Measurements from ENCODE around the gene ENDOU. TPM values are rescaled to one million over a fixed set of nuclear protein-coding genes. Genes with fewer than 3 reads are reported as not detected.
"Not testable (repeated sequence)": the region's sequence is repeated elsewhere in the genome, so short reads cannot be mapped to it uniquely, and the experiment has no call there.

Gene ENDOU
- total RNA-seq, 1 experiment from 2014 or later, result not detected

DNA sequence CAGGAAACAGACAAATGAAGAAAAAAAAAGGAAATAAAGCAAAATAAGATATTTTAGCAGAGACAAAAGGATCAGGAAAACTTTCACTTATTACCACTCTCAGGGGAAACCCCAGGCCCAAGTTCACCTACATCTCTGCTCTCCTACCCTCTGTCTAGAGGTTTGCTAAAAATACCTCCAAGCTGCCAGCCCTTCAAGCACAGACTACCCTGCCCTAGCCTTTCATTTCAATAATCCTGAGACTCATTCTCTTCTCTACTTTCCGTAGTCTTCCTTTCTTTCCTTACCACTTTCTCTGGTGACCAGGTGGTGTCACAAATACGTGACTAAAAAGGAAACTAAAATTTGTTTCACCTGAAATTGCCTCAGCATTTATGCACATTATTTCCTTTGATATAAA is 53.2 kb downstream of the ENDOU start:
- intact Hi-C loops (cut with micrococcal nuclease), result no loop called here
- POLR2A ChIA-PET, result no interaction called here

DNA sequence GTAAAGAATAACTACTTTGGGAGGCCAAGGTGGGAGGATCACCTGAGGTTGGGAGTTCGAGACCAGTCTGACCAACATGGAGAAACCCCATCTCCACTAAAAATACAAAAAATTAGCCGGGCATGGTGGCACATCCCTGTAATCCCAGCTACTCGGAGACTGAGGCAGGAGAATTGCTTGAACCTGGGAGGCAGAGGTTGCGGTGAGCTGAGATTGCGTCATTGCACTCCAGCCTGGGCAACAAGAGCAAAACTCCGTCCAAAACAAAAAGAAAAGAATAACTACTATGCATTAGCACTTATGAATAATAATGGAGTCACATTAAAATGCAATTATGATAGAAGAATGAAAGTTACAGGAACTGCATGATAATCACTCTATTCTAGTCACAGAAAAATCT is 57.4 kb downstream of the ENDOU start:
- H3K4me2 ChIP-seq (ENCODE audit: low read length); POLR2A ChIA-PET; H2AFZ ChIP-seq (ENCODE audit: low read depth, low read length, poor library complexity, severe bottlenecking); H3K27me3 ChIP-seq (ENCODE audit: insufficient read depth, low read length); H3K79me2 ChIP-seq (ENCODE audit: insufficient read depth, low read length); DNase-seq (ENCODE audit: low read depth, low spot score); H3K9me2 ChIP-seq (ENCODE audit: insufficient read depth); H3K4me3 ChIP-seq (replicated peaks in 1 of 2; ENCODE audit: low read depth in 1 of 2, low read length in 2 of 2); RAD21 ChIA-PET (ENCODE audit: low non-redundant PET in 1 of 2, low total read pairs in 2 of 2, uncharacterized antibody in 2 of 2, unreplicated experiment in 2 of 2); H3K4me1 ChIP-seq (ENCODE audit: control insufficient read depth in 1 of 2, insufficient read depth in 2 of 2, low read length in 2 of 2); H3K9ac ChIP-seq (ENCODE audit: low read length); intact Hi-C loops (cut with micrococcal nuclease); H4K20me1 ChIP-seq (ENCODE audit: insufficient read depth); H3K9me3 ChIP-seq (ENCODE audit: control insufficient read depth in 1 of 2, insufficient read depth in 1 of 2, low read depth in 1 of 2, low read length in 2 of 2); BruUV-seq (replicated peaks); ATAC-seq; H3K27ac ChIP-seq (ENCODE audit: low read depth, low read length): not testable (repeated sequence)
- CTCF ChIA-PET, result interaction anchor here (1.7 kb wide), 1 partner anchor 31 kb away, joined by 5 read pairs; no protein-coding TSS in a partner anchor
- H3K36me3 ChIP-seq (ENCODE audit: control insufficient read depth in 1 of 2, insufficient read depth in 2 of 2, low read length in 2 of 2), result peaks cover 16 to 34% of the 10 kb centered on the region in 2 experiments; a peak in 3 of 4 replicates

More for the DNA sequence above, 53.2 kb downstream of the ENDOU start:
- Histone ChIP-seq H4K20me1 (ENCODE audit: insufficient read depth) (no peaks in the 10 kb centered on the region), H3K36me3 (ENCODE audit: control insufficient read depth in 1 of 2, insufficient read depth in 2 of 2, low read length in 2 of 2) (peaks cover 15 to 22% of the 10 kb centered on the region in 2 experiments; a peak in 3 of 4 replicates), H3K27me3 (ENCODE audit: insufficient read depth, low read length) (no peaks in the 10 kb centered on the region), H3K4me1 (ENCODE audit: control insufficient read depth in 1 of 2, insufficient read depth in 2 of 2, low read length in 2 of 2) (no peaks in the 10 kb centered on the region), H3K4me2 (ENCODE audit: low read length) (no peak overlapping the region), H3K27ac (ENCODE audit: low read depth, low read length) (no peak overlapping the region), H3K4me3 (replicated peaks in 1 of 2; ENCODE audit: low read depth in 1 of 2, low read length in 2 of 2) (no peak overlapping the region), H3K9ac (ENCODE audit: low read length) (no peak overlapping the region), H3K79me2 (ENCODE audit: insufficient read depth, low read length) (no peaks in the 10 kb centered on the region), H3K9me3 (ENCODE audit: control insufficient read depth in 1 of 2, insufficient read depth in 1 of 2, low read depth in 1 of 2, low read length in 2 of 2) (no peaks in the 10 kb centered on the region), H3K9me2 (ENCODE audit: insufficient read depth) (no peaks in the 10 kb centered on the region), H2AFZ (ENCODE audit: low read depth, low read length, poor library complexity, severe bottlenecking) (no peak overlapping the region)
- ATAC-seq, result no peak
- no peak for DNase-seq (ENCODE audit: low read depth, low spot score)
- ChIA-PET CTCF (no interaction called here), RAD21 (ENCODE audit: low non-redundant PET in 1 of 2, low total read pairs in 2 of 2, uncharacterized antibody in 2 of 2, unreplicated experiment in 2 of 2) (no interaction called here)
- TF ChIP-seq EZH2phosphoT487 (IDR thresholded peaks at IDR 0.05; ENCODE audit: borderline replicate concordance) (no peak), SP1 (IDR thresholded peaks at IDR 0.05; ENCODE audit: low read depth) (no peak), EGR1 (IDR thresholded peaks at IDR 0.05; ENCODE audit: low read depth) (no peak), CBX3 (IDR thresholded peaks at IDR 0.05; ENCODE audit: low read depth) (no peak), TCF7L2 (IDR thresholded peaks at IDR 0.05; ENCODE audit: borderline replicate concordance, extremely low read depth, insufficient read depth, insufficient read length) (no peak), ELF1 (IDR thresholded peaks at IDR 0.05; ENCODE audit: borderline replicate concordance, low read depth) (no peak), SRF (IDR thresholded peaks at IDR 0.05; ENCODE audit: low read depth) (no peak)
- TF ChIP-seq, protein P1, sequence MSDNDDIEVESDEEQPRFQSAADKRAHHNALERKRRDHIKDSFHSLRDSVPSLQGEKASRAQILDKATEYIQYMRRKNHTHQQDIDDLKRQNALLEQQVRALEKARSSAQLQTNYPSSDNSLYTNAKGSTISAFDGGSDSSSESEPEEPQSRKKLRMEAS (IDR thresholded peaks at IDR 0.05), result no peak
- TF ChIP-seq, protein P2, sequence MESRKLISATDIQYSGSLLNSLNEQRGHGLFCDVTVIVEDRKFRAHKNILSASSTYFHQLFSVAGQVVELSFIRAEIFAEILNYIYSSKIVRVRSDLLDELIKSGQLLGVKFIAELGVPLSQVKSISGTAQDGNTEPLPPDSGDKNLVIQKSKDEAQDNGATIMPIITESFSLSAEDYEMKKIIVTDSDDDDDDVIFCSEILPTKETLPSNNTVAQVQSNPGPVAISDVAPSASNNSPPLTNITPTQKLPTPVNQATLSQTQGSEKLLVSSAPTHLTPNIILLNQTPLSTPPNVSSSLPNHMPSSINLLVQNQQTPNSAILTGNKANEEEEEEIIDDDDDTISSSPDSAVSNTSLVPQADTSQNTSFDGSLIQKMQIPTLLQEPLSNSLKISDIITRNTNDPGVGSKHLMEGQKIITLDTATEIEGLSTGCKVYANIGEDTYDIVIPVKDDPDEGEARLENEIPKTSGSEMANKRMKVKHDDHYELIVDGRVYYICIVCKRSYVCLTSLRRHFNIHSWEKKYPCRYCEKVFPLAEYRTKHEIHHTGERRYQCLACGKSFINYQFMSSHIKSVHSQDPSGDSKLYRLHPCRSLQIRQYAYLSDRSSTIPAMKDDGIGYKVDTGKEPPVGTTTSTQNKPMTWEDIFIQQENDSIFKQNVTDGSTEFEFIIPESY (IDR thresholded peaks at IDR 0.05; ENCODE audit: extremely low read depth, insufficient replicate concordance, low read length), result no peak
- TF ChIP-seq, protein P3, sequence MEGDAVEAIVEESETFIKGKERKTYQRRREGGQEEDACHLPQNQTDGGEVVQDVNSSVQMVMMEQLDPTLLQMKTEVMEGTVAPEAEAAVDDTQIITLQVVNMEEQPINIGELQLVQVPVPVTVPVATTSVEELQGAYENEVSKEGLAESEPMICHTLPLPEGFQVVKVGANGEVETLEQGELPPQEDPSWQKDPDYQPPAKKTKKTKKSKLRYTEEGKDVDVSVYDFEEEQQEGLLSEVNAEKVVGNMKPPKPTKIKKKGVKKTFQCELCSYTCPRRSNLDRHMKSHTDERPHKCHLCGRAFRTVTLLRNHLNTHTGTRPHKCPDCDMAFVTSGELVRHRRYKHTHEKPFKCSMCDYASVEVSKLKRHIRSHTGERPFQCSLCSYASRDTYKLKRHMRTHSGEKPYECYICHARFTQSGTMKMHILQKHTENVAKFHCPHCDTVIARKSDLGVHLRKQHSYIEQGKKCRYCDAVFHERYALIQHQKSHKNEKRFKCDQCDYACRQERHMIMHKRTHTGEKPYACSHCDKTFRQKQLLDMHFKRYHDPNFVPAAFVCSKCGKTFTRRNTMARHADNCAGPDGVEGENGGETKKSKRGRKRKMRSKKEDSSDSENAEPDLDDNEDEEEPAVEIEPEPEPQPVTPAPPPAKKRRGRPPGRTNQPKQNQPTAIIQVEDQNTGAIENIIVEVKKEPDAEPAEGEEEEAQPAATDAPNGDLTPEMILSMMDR (IDR thresholded peaks at IDR 0.05 in 2 of 3, conservative IDR thresholded peaks at IDR 0.05 in 1 of 3; ENCODE audit: borderline replicate concordance in 1 of 3, insufficient read depth in 1 of 3, low read depth in 2 of 3, low read length in 2 of 3), result no peak
- no TSS peak for BruUV-seq (replicated peaks)
